ENCODE results near the gene GRID1.

GRCh38 chr10:86177537-86178155 lies 188.9 kb downstream of the GRID1 start:
- TF ChIP-seq POLR2AphosphoS5 (IDR thresholded peaks at IDR 0.05) (no peak), CTCF (IDR thresholded peaks at IDR 0.05) (no peak)

All from breast epithelium (tissue), 3 donors.